Heart left ventricle (tissue), 13 donors: ENCODE results near the gene BOD1L1.

ENCODE experiments used
- CTCF ChIP-seq, 12 donors: fragments of 200-600 bp; sonication (generic) in 4 of 12; IDR thresholded peaks; one replicate each; pipeline versions ENCODE4 v1.5.0 to v1.8.0; 2018 to 2022; ENCODE audit warnings: antibody characterized with exemption in 12 of 12, mild to moderate bottlenecking in 5 of 12
- POLR2A ChIP-seq, 2 donors: fragments of 450-650 bp; IDR thresholded peaks; one replicate each; pipeline ENCODE4 v1.6.1; 2017; ENCODE audit warnings: antibody characterized with exemption in 2 of 2, mild to moderate bottlenecking in 2 of 2, moderate library complexity in 2 of 2
- donor health status: ischemic (EF 13 %, LVEDD 7.1; RV severe dilation, severe dysfunction).
- donor health status: DM: no; HTN: yes; CAD: no.
- donor health status: DM: no; HTN: no; CAD: no.
- donor health status: ischemic (EF 25% LVEDD 6.9; RV normal size, moderate dysfunction).
- donor health status: ischemic (EF 25% LVEDD 5.7; RV mildly dilated, moderate dysfunction).
- donor health status: ischemic (EF 35%, LVEDD 5.7; RV mildly dilated, moderate dysfunction).
- donor health status: nonischemic (EF 11% LVEDD 7.7; RV severe dilation, severe dysfunction).
- donor health status: DM: yes; HTN: yes; CAD: no.
- donor health status: PGD.
- donor health status: ischemic (EF 29% LVEDD 5.4; RV normal size, mild dysfunction).
- donor health status: nonischemic (EF 23%, LVEDD 6.1; RV moderate dilation, normal function).

DNA sequence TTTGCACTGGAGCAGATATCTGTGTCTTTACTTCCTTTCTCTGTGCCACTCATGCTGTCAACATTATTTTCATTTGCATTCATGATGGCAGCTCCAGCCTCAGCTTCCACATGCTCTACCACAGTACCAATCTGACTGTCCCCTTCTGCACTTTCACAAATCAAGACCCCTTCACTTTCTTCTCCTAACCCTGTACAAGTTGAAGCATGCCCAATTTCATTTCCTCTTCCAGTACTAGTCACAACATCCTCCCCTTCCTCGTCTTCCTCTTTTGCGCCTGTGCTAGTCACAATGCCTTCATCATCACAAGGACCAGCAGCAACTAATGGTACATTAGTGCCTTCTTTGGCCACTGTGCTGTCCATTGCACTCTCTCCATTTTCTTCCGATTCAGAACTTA is 26.5 kb downstream of the BOD1L1 start:
- TF ChIP-seq POLR2A (IDR thresholded peaks at IDR 0.05): no peak
- TF ChIP-seq CTCF (IDR thresholded peaks at IDR 0.05): no peak
